HG03060 (cell line): ENCODE data around the gene SLC28A3.
"Not testable (repeated sequence)": the region's sequence is repeated elsewhere in the genome, so short reads cannot be mapped to it uniquely, and the experiment has no call there.

ENCODE experiments used
- ATAC-seq: cut with Tn5 transposase; IDR thresholded peaks from one replicate; pipeline ENCODE4 v1.9.1; 2021; ENCODE audit warnings: low read depth, moderate number of reproducible peaks; ENCODE audit not compliant: unreplicated experiment

The SLC28A3 gene, protein sequence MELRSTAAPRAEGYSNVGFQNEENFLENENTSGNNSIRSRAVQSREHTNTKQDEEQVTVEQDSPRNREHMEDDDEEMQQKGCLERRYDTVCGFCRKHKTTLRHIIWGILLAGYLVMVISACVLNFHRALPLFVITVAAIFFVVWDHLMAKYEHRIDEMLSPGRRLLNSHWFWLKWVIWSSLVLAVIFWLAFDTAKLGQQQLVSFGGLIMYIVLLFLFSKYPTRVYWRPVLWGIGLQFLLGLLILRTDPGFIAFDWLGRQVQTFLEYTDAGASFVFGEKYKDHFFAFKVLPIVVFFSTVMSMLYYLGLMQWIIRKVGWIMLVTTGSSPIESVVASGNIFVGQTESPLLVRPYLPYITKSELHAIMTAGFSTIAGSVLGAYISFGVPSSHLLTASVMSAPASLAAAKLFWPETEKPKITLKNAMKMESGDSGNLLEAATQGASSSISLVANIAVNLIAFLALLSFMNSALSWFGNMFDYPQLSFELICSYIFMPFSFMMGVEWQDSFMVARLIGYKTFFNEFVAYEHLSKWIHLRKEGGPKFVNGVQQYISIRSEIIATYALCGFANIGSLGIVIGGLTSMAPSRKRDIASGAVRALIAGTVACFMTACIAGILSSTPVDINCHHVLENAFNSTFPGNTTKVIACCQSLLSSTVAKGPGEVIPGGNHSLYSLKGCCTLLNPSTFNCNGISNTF

DNA sequence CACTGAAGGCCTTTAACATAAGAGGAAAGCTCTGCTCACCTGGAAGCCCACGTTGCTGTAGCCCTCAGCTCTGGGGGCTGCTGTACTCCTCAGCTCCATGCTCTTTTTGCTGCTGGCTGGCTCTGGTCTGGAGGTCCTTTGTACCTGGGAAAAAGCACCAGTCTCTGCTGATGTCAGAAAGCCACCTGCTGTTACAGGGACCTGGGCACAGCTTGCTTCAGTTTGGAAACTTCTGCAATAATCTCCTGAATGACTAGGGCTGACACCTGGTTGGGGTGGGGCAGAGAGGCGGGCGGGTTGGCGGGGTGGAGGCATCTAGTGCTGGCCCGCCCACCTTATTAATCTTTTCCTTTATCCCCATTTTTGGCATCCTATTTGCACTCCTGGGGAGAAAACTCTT, at the start of gene SLC28A3:
Gene SLC28A3, minus strand, starts transcription at position 224 of the 400 bp plus-strand sequence. Its CDS starts 125 bp downstream, at position 99.
- ATAC-seq = no peak

DNA sequence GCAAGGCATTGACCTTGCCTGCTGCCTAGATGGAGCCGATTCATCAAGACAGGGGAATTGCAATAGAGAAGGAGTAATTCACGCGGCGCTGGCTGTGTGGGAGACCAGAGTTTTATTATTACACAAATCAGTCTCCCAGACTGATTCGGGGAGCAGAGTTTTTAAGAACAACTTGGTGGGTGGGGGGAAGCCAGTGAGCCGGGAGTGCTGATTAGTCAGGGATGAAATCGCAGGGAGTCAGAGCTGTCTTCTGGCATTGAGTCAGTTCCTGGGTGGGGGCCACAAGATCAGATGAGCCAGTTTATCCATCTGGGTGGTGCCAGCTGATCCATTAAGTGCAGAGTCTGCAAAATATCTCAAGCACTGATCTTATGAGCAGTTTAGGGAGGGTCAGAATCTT, 49.7 kb upstream of the SLC28A3 start:
- not testable (repeated sequence) for ATAC-seq

DNA sequence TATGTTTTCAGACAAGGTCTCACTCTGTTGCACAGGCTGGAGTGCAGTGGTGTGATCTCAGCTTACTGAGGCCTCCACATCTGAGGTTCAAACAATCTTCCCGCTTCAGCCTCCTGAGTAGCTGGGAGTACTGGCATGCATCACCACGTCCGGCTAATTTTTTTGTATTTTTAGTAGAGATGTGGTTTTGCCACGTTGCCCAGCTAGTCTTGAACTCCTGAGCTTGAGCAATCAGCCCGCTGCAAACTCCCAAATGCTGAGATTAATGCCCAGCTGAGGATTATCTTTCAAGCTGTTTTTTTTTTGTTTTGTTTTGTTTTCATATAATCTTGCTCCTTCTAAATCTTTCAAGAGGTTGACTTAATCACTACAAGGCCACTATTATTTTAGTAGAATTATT, 47.3 kb upstream of the SLC28A3 start:
- no peak for ATAC-seq

DNA sequence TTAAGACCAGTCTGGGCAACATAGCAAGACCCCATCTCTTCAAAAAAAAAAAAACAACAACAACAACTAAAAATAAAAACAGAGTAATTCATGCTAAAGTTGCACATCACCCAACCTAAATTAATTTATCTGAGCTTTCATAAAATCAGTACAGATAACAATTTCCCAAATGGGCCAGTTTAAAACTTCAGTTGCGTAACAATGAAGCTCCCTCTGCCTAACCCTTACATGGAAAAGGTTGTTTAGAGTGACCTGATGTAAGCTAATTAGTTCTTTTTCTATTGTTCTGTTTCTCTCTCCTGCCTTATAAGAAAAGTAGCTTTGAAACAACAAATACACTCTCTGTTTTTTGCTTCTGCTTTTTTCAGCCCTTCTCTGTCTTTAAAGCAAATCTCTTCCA, 46.2 kb upstream of the SLC28A3 start:
- ATAC-seq = no peak

DNA sequence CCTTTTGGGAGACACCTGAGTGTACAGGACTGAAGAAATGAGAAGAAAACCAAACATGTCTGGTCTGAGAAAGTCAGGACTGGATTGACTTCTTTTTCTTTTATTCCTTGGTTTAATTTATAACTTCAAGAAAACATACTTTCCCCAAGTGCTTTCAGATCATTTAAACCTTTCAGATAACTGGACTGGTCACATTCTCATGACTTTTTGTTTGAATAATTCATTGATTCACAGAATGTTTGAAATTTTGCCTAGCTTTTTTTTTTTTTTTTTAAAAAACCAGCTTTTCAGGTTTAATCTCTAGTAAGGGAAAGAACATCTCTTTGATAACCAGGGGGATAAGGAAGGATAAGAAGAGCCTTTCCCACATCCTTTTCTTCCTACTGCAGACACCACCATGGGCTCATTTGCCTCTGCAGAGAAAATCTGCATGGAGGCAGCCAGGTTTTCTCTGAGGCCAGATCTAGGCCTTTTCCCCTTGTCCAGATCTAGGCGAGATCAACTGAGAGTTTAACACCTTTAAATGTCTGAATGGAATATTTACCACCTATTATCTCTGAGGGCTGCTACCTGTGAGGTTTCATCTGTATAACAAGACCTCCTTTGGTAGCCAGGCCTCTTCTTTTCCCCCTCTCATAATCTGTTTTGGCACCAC, 45.0 kb upstream of the SLC28A3 start:
- no peak for ATAC-seq

DNA sequence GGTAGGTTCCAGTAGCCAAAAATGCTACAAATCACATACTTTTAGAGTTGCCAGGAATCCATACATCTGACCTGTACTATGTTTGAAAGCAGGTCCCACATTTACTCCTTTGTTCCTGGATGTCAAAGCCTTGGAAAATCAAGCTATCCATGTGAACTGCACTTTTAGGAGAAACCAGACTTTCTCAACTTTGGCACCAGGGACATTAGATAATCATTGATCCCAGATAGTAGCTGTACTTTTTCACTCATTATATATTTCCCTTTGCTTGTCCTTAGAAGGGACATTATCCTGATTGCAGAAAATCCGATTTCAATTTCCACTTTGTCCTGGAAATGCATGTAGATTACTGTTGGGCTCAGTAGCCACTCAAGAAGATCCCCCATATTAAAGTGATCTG, 44.1 kb upstream of the SLC28A3 start:
- no peak for ATAC-seq

DNA sequence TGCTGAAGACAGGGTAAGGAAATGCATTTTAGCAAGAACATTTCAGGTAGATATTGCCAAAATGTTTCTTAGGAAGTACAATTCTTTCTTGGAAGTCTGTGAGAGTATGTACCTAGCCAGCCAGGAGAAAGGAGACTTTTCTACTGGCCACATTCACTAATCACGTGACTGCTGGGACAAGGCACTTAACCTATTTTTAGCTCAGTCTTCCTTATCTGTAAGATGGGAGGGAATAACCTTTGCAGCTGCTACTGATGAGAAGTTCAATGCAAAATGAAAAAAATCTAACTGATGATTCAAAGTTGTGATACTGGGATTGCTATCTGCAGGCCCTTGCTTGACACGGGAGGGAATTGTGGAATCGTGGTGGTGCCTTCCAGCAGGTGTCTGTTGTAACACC, 42.6 kb upstream of the SLC28A3 start:
- ATAC-seq = no peak

DNA sequence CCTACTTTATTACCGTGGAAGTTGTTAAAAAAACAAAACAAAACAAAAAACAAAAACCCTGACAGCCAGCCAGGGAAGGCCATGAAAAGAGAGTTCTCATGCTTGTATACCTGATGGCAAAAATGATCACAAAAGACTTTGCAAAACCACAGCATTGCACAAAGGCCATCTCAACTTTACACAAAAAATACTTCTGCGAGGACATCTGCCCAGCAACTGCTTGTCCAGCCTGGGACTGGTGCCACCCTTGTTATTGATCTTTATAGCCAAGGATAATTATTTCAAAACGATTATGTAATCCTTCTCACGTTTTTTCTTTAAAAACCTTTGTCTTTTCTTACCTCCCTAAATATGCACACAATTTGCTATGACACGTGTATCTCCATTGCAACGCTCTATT, 42.2 kb upstream of the SLC28A3 start:
- ATAC-seq = no peak

DNA sequence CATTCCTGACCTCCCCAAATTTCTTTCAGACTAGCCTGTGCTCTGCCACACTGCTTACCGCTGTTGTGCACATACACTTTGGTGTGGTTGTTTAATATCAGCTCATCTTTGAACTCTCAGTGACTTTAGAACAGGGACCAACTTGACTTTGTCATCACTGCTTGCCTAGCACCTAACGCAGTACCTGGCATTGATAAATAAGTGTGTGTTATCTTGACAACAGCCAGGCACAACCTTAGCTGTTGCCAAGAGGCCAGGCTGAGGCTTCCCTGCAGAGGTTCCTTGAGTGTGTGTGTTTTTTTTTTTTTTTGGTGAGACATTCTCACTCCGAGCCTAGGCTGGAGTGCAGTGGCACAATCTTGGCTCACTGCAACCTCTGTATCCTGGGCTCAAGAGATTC, 41.0 kb upstream of the SLC28A3 start:
- ATAC-seq = no peak

DNA sequence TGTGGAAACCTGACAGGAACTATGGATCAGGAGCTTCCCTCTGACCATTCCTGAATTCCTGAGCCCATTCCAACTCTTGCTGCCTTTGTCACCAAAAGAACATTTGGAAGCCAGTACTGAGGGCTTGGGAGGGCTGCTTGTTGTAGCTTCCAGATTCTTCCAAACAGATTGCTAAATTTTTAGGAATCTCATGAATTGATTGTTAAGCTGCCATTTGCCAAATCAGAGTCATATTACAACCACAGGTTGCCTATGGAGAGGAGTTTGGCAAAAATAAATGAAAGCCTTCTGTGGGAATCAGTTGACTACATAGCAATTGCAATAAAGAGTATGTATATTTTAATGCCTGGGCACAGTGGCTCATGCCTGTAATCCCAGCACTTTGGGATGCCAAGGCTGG, 39.2 kb upstream of the SLC28A3 start:
- no peak for ATAC-seq

DNA sequence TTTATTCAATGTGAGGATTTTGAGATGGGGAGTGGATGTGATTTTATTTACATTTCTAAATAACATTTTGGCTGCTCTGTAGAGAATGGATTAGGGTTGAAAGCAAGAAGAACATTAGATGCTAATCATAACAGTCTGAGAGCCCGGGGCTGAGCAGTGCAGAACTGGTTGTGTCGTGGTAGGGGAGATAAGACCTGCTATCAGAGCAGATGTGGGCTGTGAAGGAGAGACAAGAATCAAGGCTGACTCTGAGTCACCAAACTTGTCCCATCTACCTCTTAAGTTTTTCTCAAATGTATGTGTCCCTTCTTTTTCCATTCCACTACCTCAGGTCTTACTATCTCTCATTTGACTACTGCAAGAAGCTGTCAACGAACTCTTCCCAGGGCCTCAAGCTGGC, 35.4 kb upstream of the SLC28A3 start:
- no peak for ATAC-seq

DNA sequence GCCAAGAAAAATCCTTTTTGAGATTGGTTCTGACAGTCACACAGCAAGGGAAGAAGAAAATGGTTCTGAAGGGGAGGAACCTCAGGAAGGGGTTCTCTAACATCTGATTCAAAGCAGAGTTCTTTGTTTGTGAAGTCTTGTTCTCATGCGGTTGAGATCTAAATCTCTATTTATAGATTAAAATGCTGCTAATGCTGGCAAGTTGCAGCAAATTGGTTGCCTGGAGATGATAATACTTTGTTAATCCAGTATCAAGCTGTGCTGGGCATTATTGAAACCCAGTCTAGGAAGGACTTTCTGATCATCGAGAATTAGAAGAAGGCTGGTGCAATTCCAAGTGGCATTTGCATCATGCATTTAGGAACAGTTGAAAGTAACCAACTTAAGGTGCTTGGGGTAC, 34.0 kb upstream of the SLC28A3 start:
- ATAC-seq = no peak

DNA sequence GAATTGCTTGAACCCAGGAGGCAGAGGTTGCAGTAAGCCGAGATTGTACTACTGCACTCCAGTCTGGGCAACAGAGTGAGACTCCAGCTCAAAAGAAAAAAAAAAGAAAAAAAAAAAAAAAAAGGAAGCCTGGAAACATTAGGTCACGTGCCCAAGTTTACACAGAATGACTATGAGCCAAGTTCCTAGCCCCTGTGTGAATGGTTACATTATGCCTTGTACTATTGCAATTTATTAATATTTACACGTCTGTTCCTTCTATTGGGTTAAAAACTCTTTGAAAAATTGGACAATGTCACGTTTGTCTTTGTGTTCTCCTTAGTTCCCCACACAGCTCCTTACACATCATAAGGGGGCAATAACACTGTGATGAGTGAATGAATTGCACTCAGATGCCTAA, 33.5 kb upstream of the SLC28A3 start:
- ATAC-seq = no peak

DNA sequence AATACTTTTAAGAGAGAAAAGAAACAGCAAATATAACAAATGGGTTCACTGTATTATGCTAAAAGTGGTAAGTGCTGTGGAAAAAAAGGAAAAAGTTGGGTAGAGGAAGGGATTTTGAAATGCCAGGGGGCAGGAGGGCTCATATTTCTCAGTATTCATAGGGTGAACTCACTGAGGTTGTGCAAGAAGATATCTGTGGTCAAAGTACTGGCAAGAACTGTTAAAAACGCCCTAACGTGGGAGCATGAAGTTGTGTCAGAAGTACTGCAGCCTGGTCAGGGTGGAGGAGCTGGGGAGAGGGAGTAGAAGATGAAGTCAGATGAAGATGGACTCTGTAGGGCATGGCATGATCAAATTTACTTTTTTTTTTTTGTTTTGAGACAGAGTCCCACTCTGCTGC, 31.2 kb upstream of the SLC28A3 start:
- no peak for ATAC-seq

DNA sequence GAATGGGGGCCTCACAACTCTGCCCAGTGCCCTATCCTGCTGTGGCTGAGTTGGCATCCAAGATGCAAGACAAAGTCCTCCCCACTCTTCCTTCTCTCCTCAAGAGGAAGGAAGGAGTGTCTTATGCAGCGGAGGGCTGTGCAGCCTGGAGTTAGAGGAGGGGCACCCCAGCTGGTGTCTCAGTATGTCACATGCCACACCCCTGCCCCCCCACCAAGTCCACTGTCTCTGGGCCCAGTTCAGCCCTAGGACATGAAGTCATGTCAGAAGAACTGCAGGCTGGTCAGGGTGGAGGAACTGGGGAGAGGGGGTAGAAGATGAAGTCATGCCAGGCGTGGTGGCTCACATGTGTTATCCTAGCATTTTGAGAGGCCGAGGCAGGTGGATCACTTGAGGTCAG, 28.0 kb upstream of the SLC28A3 start:
- no peak for ATAC-seq

DNA sequence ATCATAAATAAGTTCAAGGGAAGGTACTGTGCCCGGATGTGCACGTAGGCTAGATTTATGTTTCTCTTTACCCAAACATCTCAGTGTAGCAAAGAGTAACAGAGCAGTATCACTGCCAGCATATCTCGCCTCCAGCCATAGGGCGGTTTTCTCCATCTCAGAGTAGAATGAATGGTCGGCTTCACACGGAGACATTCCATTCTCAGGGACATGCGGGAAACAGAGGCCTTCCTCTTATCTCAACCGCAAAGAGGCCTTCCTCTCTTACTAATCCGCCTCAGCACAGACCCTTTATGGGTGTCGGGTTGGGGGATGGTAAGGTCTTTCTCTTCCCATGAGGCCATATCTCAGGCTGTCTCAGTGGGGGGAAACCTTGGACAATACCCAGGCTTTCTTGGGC, 27.2 kb upstream of the SLC28A3 start:
- ATAC-seq = not testable (repeated sequence)

DNA sequence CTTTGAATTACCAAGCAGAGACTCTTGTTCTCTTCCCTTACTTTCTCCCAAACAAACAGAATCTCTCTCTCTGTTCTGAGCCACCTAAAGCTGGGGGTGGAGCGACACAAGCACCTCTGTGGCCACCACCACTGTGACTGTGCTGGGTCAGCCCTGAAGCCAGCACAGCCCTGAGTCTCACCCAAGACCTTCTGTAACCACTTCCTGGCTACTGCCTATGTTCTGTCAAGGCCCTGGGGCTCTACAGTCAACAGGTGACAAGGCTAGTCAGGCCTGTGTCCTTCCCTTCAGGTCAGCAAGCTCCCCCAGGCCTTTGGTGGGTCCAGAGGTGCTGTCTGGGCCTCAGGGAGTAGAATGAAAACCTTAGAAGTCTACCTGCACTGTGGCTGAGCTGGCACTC, 26.1 kb upstream of the SLC28A3 start:
- no peak for ATAC-seq

DNA sequence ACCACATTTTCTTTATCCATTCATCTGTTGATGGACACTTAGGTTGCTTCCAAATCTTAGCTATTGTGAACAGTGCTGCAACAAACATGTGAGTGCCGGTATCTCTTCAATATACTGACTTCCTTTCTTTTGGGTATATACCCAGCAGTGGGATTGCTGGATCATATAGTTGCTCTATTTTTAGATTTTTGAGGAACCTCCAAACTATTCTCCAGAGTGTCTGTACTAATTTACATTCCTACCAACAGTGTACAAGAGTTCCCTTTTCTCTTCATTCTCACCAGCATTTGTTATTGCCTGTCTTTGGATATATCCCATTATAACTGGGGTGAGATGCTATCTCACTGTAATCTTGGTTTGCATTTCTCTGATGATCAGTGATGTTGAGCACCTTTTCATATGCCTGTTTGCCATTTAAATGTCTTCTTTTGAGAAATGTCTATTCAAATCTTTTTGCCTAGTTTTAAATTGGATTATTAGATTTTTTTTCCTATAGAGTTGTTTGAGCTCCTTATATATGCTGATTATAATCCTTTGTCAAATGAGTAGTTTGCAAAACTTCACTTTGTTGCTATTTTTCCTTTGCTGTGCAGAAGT, 24.4 kb upstream of the SLC28A3 start:
- not testable (repeated sequence) for ATAC-seq

DNA sequence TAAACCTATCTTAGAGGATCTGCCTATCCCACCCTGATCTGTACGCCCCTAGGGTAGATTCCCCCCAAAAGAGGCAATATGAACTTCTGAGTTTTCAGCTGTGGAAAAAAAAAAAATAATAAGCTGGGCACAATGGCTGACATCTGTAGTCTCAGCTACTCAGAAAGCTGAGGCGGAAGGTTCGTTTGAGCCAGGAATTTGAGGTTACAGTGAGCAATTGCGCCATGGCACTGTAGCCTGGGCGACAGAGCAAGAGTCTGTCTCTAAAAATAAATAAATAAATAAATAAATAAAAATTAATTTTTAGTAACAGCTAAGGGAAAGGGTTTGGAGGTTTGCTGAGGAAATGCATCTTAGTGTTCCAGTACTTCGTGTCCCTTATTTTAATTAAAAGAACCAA, 21.1 kb upstream of the SLC28A3 start:
- ATAC-seq = no peak

DNA sequence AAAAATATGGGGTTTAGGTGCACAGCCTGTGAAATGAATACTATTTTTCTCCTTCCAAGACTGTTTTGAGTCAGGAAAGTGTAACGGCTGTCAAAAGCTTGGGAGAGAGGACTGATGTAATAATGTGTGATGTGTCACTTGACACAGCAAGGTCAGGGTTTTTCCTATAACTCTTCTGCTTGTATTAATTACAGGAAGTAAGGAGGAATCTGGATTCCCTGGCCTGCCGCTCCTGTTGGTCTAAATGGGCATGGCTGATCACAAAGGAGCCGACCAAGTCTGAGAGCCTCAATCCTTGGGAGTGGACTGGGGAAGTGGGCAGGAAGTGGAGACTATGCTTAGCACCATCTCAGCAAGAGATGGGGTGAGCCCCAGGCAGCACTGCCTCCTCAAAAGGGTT, 16.7 kb upstream of the SLC28A3 start:
- ATAC-seq = no peak

DNA sequence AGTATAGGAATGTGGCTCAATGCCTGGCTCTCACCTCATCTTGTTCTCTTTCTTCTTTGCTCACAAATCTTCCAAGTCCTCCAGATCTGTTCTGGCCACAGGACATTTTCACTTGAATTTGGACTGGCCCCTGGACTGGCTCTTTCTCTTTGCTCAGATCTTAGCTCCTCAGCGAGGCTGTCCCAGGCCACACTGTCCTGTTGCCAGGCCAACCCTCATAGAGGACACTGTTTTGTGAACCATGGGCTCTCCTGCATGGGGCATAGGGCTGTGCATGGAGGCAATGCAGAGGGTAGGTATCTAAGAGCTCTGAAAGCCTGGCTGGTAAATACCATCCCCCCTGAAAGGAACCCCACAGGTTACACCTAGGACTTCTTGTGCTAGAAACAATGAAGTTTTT, 13.5 kb upstream of the SLC28A3 start:
- ATAC-seq = no peak
